Type B pancreatic cell (in vitro differentiated cells): ENCODE measurements around the gene CCSAP. TPM values are rescaled to one million over a fixed set of nuclear protein-coding genes. Genes with fewer than 3 reads are reported as not detected.

ENCODE experiments used
- DNase-seq: peaks from one replicate; pipeline ENCODE4 v3.0.0; 2021; ENCODE audit warnings: mixed read lengths; ENCODE audit not compliant: unreplicated experiment; ENCODE audit errors: extremely low spot score
- H3K27ac Mint-ChIP-seq: 2 replicates; pipeline ENCODE4 v1.8.0; 2021; ENCODE audit warnings: mild to moderate bottlenecking, mixed read lengths
- H3K27me3 Mint-ChIP-seq: 2 replicates; pipeline ENCODE4 v1.8.0; 2021; ENCODE audit warnings: mixed read lengths
- H3K36me3 Mint-ChIP-seq: 2 replicates; pipeline ENCODE4 v1.8.0; 2021; ENCODE audit warnings: mixed read lengths
- H3K4me1 Mint-ChIP-seq: one replicate; pipeline ENCODE4 v1.8.0; 2021; ENCODE audit warnings: mixed read lengths; ENCODE audit not compliant: unreplicated experiment
- H3K4me3 Mint-ChIP-seq: 2 replicates; pipeline ENCODE4 v1.8.0; 2021; ENCODE audit warnings: mild to moderate bottlenecking, mixed read lengths
- H3K9me3 Mint-ChIP-seq: 2 replicates; pipeline ENCODE4 v1.8.0; 2021; ENCODE audit warnings: mixed read lengths
- CTCF ChIP-seq: fragments of 200-600 bp; sonication (generic); conservative IDR thresholded peaks from 2 replicates; pipeline ENCODE4 v1.5.0; 2021; ENCODE audit warnings: antibody characterized with exemption, mild to moderate bottlenecking
- total RNA-seq: library from RNA; stranded (reverse); gene quantifications from 2 replicates; pipeline ENCODE4 v1.2.1, GENCODE V29; 2021; ENCODE audit warnings: low replicate concordance

Gene CCSAP
- total RNA-seq, 1 donor from 2014 or later: 9.6 TPM

- H3K27me3 Mint-ChIP-seq: peaks cover 28% of the 10 kb centered on the region
- H3K4me3 Mint-ChIP-seq: no peak overlapping the region
- peaks cover 4% of the 10 kb centered on the region for H3K9me3 Mint-ChIP-seq
- TF ChIP-seq CTCF: no peak
- H3K4me1 Mint-ChIP-seq: no peaks in the 10 kb centered on the region
- no peak overlapping the region for H3K27ac Mint-ChIP-seq
- no peaks in the 10 kb centered on the region for H3K36me3 Mint-ChIP-seq
- no peak for DNase-seq
Observed at GRCh38 chr1:229364207-229365065, 21.6 kb upstream of the CCSAP start.

GRCh38 chr1:229363723-229364122 lies 20.9 kb upstream of the CCSAP start:
- Mint-ChIP-seq H3K27ac (no peak overlapping the region), H3K27me3 (peaks cover 34% of the 10 kb centered on the region), H3K36me3 (no peaks in the 10 kb centered on the region), H3K4me3 (no peak overlapping the region), H3K9me3 (peaks cover 4% of the 10 kb centered on the region), H3K4me1 (no peaks in the 10 kb centered on the region)
- DNase-seq: no peak
- TF ChIP-seq CTCF: no peak

- Mint-ChIP-seq H3K27me3 (peaks cover 44% of the 10 kb centered on the region), H3K36me3 (no peaks in the 10 kb centered on the region), H3K4me3 (no peak overlapping the region), H3K27ac (no peak overlapping the region), H3K4me1 (no peaks in the 10 kb centered on the region), H3K9me3 (no peaks in the 10 kb centered on the region)
- TF ChIP-seq CTCF: no peak
- no peak for DNase-seq
Observed at GRCh38 chr1:229360420-229360819, 17.6 kb upstream of the CCSAP start.

- no peak for DNase-seq
- Mint-ChIP-seq H3K4me3 (no peak overlapping the region), H3K36me3 (no peaks in the 10 kb centered on the region), H3K27me3 (peaks cover 41% of the 10 kb centered on the region), H3K4me1 (no peaks in the 10 kb centered on the region), H3K27ac (no peak overlapping the region), H3K9me3 (no peaks in the 10 kb centered on the region)
- no peak for TF ChIP-seq CTCF
Observed at GRCh38 chr1:229355661-229356060, 12.8 kb upstream of the CCSAP start.

- H3K4me3 Mint-ChIP-seq: no peak overlapping the region
- no peaks in the 10 kb centered on the region for H3K9me3 Mint-ChIP-seq
- H3K27ac Mint-ChIP-seq: no peak overlapping the region
- no peak for DNase-seq
- peaks cover 27% of the 10 kb centered on the region for H3K27me3 Mint-ChIP-seq
- H3K4me1 Mint-ChIP-seq: no peaks in the 10 kb centered on the region
- no peaks in the 10 kb centered on the region for H3K36me3 Mint-ChIP-seq
- no peak for TF ChIP-seq CTCF
Observed at GRCh38 chr1:229354226-229354625, 11.4 kb upstream of the CCSAP start.
